Loucy (cell line): ENCODE results near the gene SLC39A9.

Experiments
- CTCF ChIP-seq: fragments of 200-600 bp; sonication (generic); conservative IDR thresholded peaks from 2 replicates; pipeline ENCODE4 v1.5.1; 2014; ENCODE audit warnings: mild to moderate bottlenecking, antibody characterized with exemption, low read length
- EZH2phosphoT487 ChIP-seq: fragments of 200-600 bp; IDR thresholded peaks from 2 replicates; pipeline ENCODE4 v1.6.1; 2018; ENCODE audit warnings: antibody characterized with exemption, mild to moderate bottlenecking, moderate library complexity, borderline replicate concordance

GRCh38 chr14:69473946-69474345 is 75.5 kb downstream of the SLC39A9 start:
- TF ChIP-seq CTCF (no peak), EZH2phosphoT487 (no peak)
